Skin of body (tissue), 2 donors: Measurements from ENCODE around the gene TTC21B. TPM values are rescaled to one million over a fixed set of nuclear protein-coding genes. Genes with fewer than 3 reads are reported as not detected.
A peak's percentile ranks its signal among the peaks of the same experiment; 100 is the strongest.
"Not testable (repeated sequence)": the region's sequence is repeated elsewhere in the genome, so short reads cannot be mapped to it uniquely, and the experiment has no call there.

ENCODE experiments used
- DNase-seq: peaks from one replicate; lab custom pipeline; 2025; lab: John Stamatoyannopoulos, UW
- total RNA-seq: library from RNA; depleted of rRNA; stranded (reverse); fragments of >200 nt; gene quantifications from one replicate; pipeline ENCODE4 v1.2.3, GENCODE V29; 2014

The TTC21B gene
- total RNA-seq, 1 donor from 2014 or later = 55.2 TPM

DNA sequence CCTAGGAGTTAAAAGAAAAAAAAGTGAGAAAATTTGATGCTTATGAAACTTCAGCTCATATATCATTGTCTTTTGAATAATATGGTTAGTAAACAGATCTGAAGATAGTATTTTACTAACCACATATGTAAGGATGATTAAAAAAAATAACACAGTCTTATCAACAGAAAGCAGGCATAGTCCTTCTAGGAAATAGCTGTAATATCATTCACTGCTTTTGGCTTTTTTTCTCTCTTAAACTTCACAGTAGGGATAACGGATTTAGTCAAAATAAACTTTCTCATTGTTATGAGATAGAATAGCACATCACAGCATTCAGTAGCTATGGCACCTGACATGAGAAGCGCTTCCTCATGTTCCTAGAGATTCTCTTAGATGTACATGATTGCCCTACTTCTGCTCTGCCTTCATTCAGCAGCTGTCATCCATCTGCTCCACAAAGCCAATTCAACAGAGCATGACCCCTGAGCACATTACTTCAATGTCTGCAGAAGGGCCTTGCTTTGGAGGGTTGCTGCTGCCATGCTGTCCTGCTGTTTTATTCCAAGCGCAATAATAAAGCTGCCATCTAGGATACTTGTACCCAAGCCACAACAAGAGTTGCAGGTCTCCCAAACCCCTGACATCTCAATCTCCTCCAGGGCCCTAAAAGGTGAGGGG is 67.0 kb downstream of the TTC21B start:
- DNase-seq = no peak

DNA sequence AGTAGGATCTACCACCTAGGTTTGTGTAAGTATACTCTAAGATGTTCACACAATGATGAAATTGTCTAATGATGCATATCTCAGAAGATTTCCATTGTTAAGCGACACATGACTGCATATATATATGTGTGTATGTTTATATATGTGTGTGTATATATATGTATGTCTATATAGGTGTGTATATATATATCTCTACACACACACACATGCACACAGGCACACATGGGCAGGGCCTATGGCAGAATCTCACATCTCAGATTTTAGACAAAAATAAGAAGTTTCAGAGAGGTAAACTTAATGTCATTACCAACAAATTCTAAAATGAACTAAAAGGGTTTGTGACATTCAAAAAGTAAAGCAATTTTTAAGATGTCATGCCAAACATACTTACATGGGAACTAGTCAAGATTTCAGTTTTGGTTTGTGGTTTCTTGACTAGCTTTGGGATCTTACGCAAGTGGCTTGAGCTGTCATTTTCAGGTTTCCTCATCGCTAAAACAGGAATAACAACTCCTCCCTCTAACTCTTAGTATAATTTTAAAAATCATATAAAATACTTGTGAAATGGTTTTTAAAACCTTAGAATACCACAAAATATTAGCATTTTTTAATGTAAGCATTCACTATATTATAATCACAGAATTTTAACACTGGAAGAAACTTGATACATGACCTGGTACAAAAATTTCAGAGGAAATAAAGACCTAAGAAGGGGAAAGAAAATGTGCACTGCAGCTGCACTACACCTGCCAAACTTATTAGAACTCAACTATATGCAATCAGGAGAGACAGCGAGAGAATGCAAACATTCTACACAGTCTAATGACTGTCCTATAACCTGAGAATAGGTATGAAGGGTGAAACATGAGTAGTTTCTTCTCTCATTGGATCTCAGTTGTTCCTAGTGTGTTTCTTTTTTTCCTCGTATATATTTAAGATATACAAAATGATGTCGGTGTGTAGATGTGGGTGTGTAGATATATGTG is 75.7 kb downstream of the TTC21B start:
- no peak for DNase-seq

GRCh38 chr2:165876712-165877111 is 76.9 kb downstream of the TTC21B start:
- no peak for DNase-seq

DNA sequence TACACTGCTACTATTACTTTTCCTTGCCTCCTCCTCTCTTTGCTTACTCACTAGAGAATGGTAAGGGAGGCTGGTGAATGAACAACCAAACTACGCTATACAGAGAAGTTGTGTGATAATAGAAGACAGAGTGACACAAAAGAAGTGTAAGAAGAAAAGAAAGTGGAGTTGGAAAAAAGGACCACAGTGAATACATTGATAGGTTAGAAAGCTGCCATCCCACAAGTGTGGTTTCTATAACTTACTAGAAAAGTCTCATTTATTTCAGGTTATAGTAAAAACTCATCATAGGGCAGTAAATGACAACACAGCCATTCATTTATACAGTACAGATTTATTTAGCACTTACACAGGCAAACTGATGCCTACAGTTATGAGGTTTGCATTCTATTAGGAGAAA is 77.3 kb downstream of the TTC21B start:
- DNase-seq = no peak

- peak; percentile 6 for DNase-seq
Measured at GRCh38 chr2:165874445-165875039, 79.0 kb downstream of the TTC21B start.

DNA sequence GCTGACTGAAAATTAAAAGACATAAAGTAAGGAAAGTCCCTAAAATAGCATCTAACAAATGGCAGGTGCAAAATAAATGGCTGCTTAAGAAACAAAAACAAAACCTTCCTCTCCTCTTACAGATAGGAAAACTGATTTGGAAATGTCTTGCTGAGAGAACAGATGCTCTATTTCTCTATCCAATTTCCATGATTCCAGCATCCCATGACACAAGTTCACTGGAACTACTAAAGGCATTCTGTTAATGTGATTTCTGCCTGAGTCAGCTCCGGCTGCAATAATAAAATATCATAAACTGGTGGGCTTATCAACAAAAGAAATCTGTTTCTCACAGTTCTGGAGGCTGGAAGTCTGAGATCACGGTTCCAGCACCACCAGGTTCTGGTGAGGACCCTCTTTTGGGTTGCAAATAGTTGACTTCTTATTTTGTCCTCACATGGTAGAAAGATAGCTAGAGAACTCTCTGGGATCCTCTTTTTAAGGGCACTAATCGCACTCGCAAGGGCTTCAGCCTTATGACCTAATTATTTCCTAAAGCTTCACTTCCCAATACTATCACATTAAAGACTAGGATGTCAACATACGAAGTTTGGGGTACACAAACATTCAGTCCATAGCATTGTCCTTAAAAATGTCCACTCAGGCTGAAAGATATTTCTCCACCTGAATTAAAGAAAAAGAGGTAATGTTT is 81.3 kb downstream of the TTC21B start:
- DNase-seq = peak; percentile 11

DNA sequence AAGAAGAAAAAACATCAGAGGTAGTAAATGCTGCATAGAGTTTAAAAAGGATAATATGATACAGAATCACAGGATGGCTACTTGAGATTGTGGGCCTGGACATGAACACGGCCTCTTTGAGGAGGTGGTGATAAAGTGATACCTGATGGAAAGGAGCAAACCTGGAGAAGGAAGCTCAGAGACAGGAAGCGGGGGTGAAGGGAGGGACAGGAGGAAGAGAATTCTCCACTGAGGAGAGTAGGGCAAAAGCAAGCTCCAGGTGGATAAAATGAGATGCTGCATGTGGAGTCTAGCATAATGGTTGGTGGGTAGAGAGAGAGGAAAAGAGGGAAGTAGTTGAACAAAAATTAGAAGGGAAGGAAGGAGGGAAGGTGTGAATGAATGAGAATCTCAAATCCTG is 82.6 kb downstream of the TTC21B start:
- no peak for DNase-seq

DNA sequence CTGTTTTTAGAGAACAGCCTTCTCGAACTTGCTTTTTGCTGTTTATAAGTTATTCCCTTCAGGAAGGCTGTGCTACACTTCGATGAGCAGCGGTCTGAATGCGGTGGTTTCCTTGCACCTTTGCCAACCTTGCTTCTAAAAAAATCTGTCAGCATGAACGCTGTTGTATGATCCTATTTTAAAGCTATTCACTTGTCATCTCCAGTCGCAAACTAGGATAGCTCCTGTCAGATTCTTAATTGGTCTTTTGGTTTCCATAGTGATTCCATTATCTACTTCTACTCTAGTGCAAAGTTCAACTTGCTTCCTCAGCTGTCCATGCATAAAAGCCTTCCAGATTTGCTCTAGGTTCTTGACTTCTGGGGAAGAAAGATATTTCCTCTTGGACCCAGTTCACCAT is 83.2 kb downstream of the TTC21B start:
- DNase-seq = no peak

DNA sequence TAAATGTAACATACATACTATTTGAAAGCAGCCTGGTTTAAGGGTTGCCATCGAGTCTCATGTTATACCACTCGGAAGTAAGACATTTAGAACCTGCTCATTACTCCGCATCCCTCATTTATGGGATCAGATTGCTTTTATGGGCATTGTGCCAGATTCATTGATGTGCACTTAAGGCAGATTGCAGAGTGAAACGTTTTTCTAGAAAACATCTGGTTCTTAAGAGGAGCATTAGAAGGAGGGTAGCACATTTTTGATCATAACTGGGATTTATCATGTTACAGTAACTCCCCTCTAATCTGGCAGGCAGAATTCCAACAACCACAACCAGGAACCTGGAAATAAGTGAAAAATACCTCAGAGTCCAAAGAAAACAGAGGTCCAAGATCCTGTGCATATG is 85.4 kb downstream of the TTC21B start:
- no peak for DNase-seq

DNA sequence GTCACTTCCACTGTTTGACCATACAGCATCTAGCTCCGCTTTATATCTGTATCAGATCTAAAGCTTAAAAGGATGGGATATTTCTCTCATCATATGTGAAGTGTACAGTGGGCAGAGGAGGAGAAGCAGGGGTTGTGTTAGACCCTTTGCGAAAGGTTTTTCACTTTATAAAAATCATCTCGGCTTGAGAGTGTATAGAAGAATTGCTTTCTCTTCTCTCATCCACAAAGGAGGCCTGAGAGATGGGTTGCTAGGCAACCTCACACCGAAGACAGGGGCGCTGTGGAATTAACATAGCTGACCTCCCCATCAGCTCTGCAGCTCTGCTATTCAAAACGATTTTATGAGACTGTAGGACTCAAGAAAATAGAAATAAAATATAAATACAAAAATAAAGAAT is 89.3 kb downstream of the TTC21B start:
- DNase-seq = no peak

GRCh38 chr2:165863810-165864261 is 89.7 kb downstream of the TTC21B start:
- no peak for DNase-seq

GRCh38 chr2:165861083-165861482 is 92.5 kb downstream of the TTC21B start:
- DNase-seq = not testable (repeated sequence)

- not testable (repeated sequence) for DNase-seq
Measured at GRCh38 chr2:165859723-165860122, 93.9 kb downstream of the TTC21B start.

GRCh38 chr2:165857876-165858275 is 95.7 kb downstream of the TTC21B start:
- DNase-seq = no peak

DNA sequence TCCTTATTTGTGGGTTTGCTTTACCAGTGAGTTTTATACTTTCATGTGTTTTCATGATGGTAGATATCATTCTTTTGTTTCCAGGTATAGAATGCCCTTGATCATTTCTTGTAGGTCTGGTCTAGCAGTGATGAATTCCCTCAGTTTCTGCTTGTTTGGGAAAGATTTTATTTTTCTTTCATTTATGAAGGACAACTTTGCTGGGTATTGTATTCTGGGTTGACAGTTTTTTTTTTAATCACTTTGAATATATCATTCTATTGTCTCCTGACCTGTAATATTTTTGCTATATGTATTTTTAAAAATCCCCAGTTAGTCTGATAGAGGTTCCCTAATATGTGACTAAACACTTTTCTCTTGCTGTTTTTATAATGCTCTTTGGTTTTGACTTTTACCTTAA is 101.2 kb downstream of the TTC21B start:
- no peak for DNase-seq

- DNase-seq = no peak
Measured at GRCh38 chr2:165847001-165847400, 106.6 kb downstream of the TTC21B start.

- DNase-seq = no peak
Measured at GRCh38 chr2:165846056-165846455, 107.5 kb downstream of the TTC21B start.

DNA sequence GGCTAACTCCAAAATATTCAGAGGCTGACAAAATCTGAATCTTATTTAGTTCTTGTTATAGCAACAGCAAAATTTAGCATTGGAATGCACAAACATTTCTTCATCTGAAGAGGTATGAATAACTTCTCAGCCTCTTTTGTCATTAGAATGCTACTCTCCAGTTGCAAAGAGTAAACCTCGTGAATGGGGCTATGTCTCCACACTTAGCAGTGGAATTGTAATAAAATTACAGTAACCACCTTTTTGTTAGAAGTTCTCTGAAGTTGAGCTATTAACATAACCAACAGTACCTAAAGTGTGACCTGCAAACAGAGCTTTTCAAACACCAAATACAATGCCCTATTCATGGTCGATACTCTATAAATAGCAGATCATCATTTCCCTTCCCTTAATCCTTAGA is 109.4 kb downstream of the TTC21B start:
- no peak for DNase-seq

GRCh38 chr2:165843351-165843750 is 110.2 kb downstream of the TTC21B start:
- DNase-seq = no peak

GRCh38 chr2:165840333-165840958 is 113.1 kb downstream of the TTC21B start:
- DNase-seq = no peak

- no peak for DNase-seq
Measured at GRCh38 chr2:165839610-165840009, 114.0 kb downstream of the TTC21B start.
